ENCODE data around the gene SUV39H1. TPM values are rescaled to one million over a fixed set of nuclear protein-coding genes. Genes with fewer than 3 reads are reported as not detected.
"Not testable (repeated sequence)": the region's sequence is repeated elsewhere in the genome, so short reads cannot be mapped to it uniquely, and the experiment has no call there.

The SUV39H1 gene
- total RNA-seq, 3 donors from 2014 or later (not counting 1 experiment from before 2014, with no cell fraction given): 9.2 to 11.6 (median 11.0) TPM

GRCh38 chrX:48666649-48667048 lies 29.9 kb upstream of the SUV39H1 start:
- 94% methylated on average over 3 of the region's 4 CpGs for WGBS (ENCODE audit: insufficient coverage)
- TF ChIP-seq CTCF (IDR thresholded peaks at IDR 0.05): no peak
- ATAC-seq (no peak), DNase-seq (no peak)
- no peaks in the 10 kb centered on the region for H3K9me3 Mint-ChIP-seq
- no peak overlapping the region for H3K4me3 Mint-ChIP-seq
- intact Hi-C loops (cut with micrococcal nuclease): no loop called here
- Histone ChIP-seq H3K4me1 (ENCODE audit: control insufficient read depth, insufficient read depth, low read length) (no peaks in the 10 kb centered on the region), H3K9me3 (ENCODE audit: control insufficient read depth, insufficient read depth, low read length) (no peaks in the 10 kb centered on the region), H3K27ac (ENCODE audit: low read length) (no peak overlapping the region), H3K27me3 (ENCODE audit: control insufficient read depth, insufficient read depth, low read length) (no peaks in the 10 kb centered on the region), H3K36me3 (ENCODE audit: control insufficient read depth, insufficient read depth, low read length) (no peaks in the 10 kb centered on the region), H3K4me3 (ENCODE audit: low read length) (no peak overlapping the region)
- H3K27ac Mint-ChIP-seq: no peak overlapping the region
- H3K36me3 Mint-ChIP-seq: no peaks in the 10 kb centered on the region
- H3K27me3 Mint-ChIP-seq (ENCODE audit: low read depth in 2 of 2): no peaks in the 10 kb centered on the region
- no peaks in the 10 kb centered on the region for H3K4me1 Mint-ChIP-seq

GRCh38 chrX:48667509-48667908 lies 29.0 kb upstream of the SUV39H1 start:
- Histone ChIP-seq H3K4me1 (ENCODE audit: control insufficient read depth, insufficient read depth, low read length) (no peaks in the 10 kb centered on the region), H3K9me3 (ENCODE audit: control insufficient read depth, insufficient read depth, low read length) (no peaks in the 10 kb centered on the region), H3K4me3 (ENCODE audit: low read length) (no peak overlapping the region), H3K36me3 (ENCODE audit: control insufficient read depth, insufficient read depth, low read length) (no peaks in the 10 kb centered on the region), H3K27me3 (ENCODE audit: control insufficient read depth, insufficient read depth, low read length) (no peaks in the 10 kb centered on the region), H3K27ac (ENCODE audit: low read length) (no peak overlapping the region)
- ATAC-seq: no peak
- no peak overlapping the region for H3K27ac Mint-ChIP-seq
- TF ChIP-seq CTCF (IDR thresholded peaks at IDR 0.05): no peak
- H3K27me3 Mint-ChIP-seq (ENCODE audit: low read depth in 2 of 2): no peaks in the 10 kb centered on the region
- no peaks in the 10 kb centered on the region for H3K36me3 Mint-ChIP-seq
- intact Hi-C loops (cut with micrococcal nuclease): no loop called here
- 84% methylated on average over 3 of the region's 4 CpGs for WGBS (ENCODE audit: insufficient coverage)
- no peaks in the 10 kb centered on the region for H3K9me3 Mint-ChIP-seq
- no peak overlapping the region for H3K4me3 Mint-ChIP-seq
- DNase-seq: no peak
- no peaks in the 10 kb centered on the region for H3K4me1 Mint-ChIP-seq

- H3K36me3 ChIP-seq (ENCODE audit: control insufficient read depth, insufficient read depth, low read length); H3K4me3 ChIP-seq (ENCODE audit: low read length); H3K4me1 Mint-ChIP-seq; intact Hi-C loops (cut with micrococcal nuclease); H3K36me3 Mint-ChIP-seq; H3K4me3 Mint-ChIP-seq; H3K27me3 ChIP-seq (ENCODE audit: control insufficient read depth, insufficient read depth, low read length); H3K9me3 Mint-ChIP-seq; H3K4me1 ChIP-seq (ENCODE audit: control insufficient read depth, insufficient read depth, low read length); H3K27ac ChIP-seq (ENCODE audit: low read length); H3K27ac Mint-ChIP-seq; DNase-seq; H3K27me3 Mint-ChIP-seq (ENCODE audit: low read depth in 2 of 2); ATAC-seq; H3K9me3 ChIP-seq (ENCODE audit: control insufficient read depth, insufficient read depth, low read length): not testable (repeated sequence)
- 91% methylated on average over 11 of the region's 11 CpGs for WGBS (ENCODE audit: insufficient coverage)
Measured at GRCh38 chrX:48668187-48668586, 28.3 kb upstream of the SUV39H1 start.

GRCh38 chrX:48676106-48676892 lies 20.2 kb upstream of the SUV39H1 start:
- Histone ChIP-seq H3K36me3 (ENCODE audit: control insufficient read depth, insufficient read depth, low read length) (no peaks in the 10 kb centered on the region), H3K27ac (ENCODE audit: low read length) (peak overlapping the region; percentile 95), H3K9me3 (ENCODE audit: control insufficient read depth, insufficient read depth, low read length) (no peaks in the 10 kb centered on the region), H3K27me3 (ENCODE audit: control insufficient read depth, insufficient read depth, low read length) (no peaks in the 10 kb centered on the region), H3K4me3 (ENCODE audit: low read length) (peak overlapping the region; percentile 80), H3K4me1 (ENCODE audit: control insufficient read depth, insufficient read depth, low read length) (peaks cover 18% of the 10 kb centered on the region)
- ATAC-seq (peak; percentile 95 to 98 (median 96)), DNase-seq (peak; percentile 85 to 93)
- Mint-ChIP-seq H3K36me3 (no peaks in the 10 kb centered on the region), H3K9me3 (no peaks in the 10 kb centered on the region), H3K4me1 (peaks cover 4 to 15% of the 10 kb centered on the region in 2 donors), H3K27ac (peak overlapping the region; percentile 87 to 92), H3K4me3 (peak overlapping the region; percentile 87), H3K27me3 (ENCODE audit: low read depth in 2 of 2) (no peaks in the 10 kb centered on the region)
- 0% methylated on average over 63 of the region's 67 CpGs for WGBS (ENCODE audit: insufficient coverage)
- TF ChIP-seq CTCF (IDR thresholded peaks at IDR 0.05): no peak
- intact Hi-C loops (cut with micrococcal nuclease): loop anchor here (2.0 kb wide), 2 partner anchors 21 to 127 kb away; partner anchors contain the start of genes HDAC6 and SUV39H1
